PFSK-1 (cell line): ENCODE data around the gene UCK1.

ENCODE experiments used
- FOXP2 ChIP-seq: optimal IDR thresholded peaks from 2 replicates; pipeline ENCODE3; 2011; ENCODE audit warnings: borderline replicate concordance, control low read depth, inconsistent platforms; ENCODE audit not compliant: insufficient read depth; ENCODE audit errors: extremely low read length, extremely low read depth
- POLR2AphosphoS5 ChIP-seq: IDR thresholded peaks from 2 replicates; pipeline ENCODE4 v1.6.1; 2012; ENCODE audit warnings: low read depth, mild to moderate bottlenecking, control low read depth, low read length, moderate library complexity
- SIN3A ChIP-seq: IDR thresholded peaks from 2 replicates; pipeline ENCODE4 v1.6.1; 2012; ENCODE audit warnings: mild to moderate bottlenecking, low read length, moderate library complexity, borderline replicate concordance; ENCODE audit not compliant: insufficient read depth
- TAF1 ChIP-seq: IDR thresholded peaks from 2 replicates; pipeline ENCODE4 v1.6.1; 2012; ENCODE audit warnings: low read length, control low read depth, borderline replicate concordance; ENCODE audit not compliant: insufficient read depth
- TF ChIP-seq, protein P1 (sequence below), 2 experiments: IDR thresholded peaks; 2 replicates each; pipeline versions ENCODE4 v1.6.1 to v1.8.0; 2011 to 2012; ENCODE audit warnings: low read depth in 2 of 2, low read length in 2 of 2, control low read depth in 1 of 2, inconsistent platforms in 1 of 2, mild to moderate bottlenecking in 1 of 2, moderate library complexity in 1 of 2; ENCODE audit not compliant: insufficient read depth in 1 of 2

DNA sequence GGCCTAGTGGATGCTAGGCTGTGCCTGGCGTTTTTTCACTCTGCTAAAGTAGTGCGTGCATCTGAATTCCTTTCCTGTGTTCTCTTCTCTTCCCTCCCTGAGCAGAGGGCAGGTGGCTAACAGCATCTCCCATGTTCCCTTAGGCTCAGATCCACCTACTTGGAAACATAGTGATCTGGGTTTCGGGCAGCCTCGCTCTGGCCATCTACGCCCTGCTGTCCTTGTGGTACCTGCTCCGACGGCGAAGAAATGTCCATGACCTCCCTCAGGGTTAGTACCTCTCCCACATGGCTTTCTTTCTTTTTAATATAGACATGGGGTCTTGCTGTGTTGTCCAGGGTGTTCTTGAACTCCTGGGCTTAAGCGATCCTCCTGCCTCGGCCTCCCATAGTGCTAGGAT lies 9.9 kb downstream of the UCK1 start:
- TF ChIP-seq TAF1 (no peak), POLR2AphosphoS5 (no peak), SIN3A (no peak), FOXP2 (no peak)
- TF ChIP-seq, protein P1, sequence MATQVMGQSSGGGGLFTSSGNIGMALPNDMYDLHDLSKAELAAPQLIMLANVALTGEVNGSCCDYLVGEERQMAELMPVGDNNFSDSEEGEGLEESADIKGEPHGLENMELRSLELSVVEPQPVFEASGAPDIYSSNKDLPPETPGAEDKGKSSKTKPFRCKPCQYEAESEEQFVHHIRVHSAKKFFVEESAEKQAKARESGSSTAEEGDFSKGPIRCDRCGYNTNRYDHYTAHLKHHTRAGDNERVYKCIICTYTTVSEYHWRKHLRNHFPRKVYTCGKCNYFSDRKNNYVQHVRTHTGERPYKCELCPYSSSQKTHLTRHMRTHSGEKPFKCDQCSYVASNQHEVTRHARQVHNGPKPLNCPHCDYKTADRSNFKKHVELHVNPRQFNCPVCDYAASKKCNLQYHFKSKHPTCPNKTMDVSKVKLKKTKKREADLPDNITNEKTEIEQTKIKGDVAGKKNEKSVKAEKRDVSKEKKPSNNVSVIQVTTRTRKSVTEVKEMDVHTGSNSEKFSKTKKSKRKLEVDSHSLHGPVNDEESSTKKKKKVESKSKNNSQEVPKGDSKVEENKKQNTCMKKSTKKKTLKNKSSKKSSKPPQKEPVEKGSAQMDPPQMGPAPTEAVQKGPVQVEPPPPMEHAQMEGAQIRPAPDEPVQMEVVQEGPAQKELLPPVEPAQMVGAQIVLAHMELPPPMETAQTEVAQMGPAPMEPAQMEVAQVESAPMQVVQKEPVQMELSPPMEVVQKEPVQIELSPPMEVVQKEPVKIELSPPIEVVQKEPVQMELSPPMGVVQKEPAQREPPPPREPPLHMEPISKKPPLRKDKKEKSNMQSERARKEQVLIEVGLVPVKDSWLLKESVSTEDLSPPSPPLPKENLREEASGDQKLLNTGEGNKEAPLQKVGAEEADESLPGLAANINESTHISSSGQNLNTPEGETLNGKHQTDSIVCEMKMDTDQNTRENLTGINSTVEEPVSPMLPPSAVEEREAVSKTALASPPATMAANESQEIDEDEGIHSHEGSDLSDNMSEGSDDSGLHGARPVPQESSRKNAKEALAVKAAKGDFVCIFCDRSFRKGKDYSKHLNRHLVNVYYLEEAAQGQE (IDR thresholded peaks at IDR 0.05; ENCODE audit: insufficient read depth in 1 of 2, low read depth in 2 of 2, low read length in 2 of 2) = no peak
